AG10803 (cell line): Measurements from ENCODE around the gene FAM20B.

Experiments
- DNase-seq: peaks from one replicate; pipeline ENCODE4 v3.0.0; 2010; ENCODE audit warnings: low read depth
- H3K4me3 ChIP-seq: 2 replicates; pipeline ENCODE4 v1.5.1; 2011; ENCODE audit warnings: mild to moderate bottlenecking, low read length, control low read depth
- TF ChIP-seq, protein P1 (sequence below): conservative IDR thresholded peaks from 2 replicates; pipeline ENCODE4 v1.5.1; 2011; ENCODE audit warnings: mild to moderate bottlenecking, low read length, control low read depth, inconsistent platforms

The FAM20B gene

DNA sequence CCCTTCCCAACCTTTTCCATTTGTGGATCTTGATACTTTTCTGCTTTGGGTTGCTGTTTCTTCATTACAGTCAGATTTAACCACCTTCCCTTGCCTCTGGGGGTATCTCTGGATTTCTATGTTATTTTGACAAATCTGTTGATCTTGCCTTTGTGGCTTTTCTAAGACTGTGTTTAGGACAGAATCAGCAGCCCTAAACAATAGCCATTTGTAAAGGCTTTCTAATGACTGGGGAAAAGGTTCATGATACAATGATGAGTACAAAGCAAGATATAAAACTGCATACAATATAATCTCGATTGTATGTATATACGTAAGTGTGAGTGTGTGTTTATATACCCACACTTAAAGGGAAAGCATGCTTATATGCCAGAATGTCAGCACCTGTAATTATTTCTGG lies 27.8 kb downstream of the FAM20B start:
- no peak overlapping the region for H3K4me3 ChIP-seq
- DNase-seq, result no peak
- TF ChIP-seq, protein P1, sequence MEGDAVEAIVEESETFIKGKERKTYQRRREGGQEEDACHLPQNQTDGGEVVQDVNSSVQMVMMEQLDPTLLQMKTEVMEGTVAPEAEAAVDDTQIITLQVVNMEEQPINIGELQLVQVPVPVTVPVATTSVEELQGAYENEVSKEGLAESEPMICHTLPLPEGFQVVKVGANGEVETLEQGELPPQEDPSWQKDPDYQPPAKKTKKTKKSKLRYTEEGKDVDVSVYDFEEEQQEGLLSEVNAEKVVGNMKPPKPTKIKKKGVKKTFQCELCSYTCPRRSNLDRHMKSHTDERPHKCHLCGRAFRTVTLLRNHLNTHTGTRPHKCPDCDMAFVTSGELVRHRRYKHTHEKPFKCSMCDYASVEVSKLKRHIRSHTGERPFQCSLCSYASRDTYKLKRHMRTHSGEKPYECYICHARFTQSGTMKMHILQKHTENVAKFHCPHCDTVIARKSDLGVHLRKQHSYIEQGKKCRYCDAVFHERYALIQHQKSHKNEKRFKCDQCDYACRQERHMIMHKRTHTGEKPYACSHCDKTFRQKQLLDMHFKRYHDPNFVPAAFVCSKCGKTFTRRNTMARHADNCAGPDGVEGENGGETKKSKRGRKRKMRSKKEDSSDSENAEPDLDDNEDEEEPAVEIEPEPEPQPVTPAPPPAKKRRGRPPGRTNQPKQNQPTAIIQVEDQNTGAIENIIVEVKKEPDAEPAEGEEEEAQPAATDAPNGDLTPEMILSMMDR, result no peak

DNA sequence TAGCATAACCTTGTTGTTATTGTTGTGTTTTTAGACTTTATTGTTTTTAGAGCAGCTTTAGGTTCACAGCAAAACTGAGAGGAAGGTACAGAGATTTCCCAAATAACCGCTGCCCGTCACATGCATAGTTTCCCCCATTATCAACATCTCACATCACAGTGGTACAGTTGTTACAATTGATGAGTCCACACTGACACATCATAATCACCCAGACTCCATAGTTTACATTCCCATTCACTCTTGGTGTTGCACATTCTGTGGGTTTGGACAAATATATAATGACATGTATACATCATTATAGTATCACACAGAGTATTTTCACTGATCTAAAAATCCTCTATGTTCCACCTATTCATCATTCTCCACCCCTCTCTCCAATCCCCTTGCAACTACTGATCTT lies 30.2 kb downstream of the FAM20B start:
- no peak for DNase-seq
- TF ChIP-seq, protein P1, result no peak
- H3K4me3 ChIP-seq, result no peak overlapping the region

DNA sequence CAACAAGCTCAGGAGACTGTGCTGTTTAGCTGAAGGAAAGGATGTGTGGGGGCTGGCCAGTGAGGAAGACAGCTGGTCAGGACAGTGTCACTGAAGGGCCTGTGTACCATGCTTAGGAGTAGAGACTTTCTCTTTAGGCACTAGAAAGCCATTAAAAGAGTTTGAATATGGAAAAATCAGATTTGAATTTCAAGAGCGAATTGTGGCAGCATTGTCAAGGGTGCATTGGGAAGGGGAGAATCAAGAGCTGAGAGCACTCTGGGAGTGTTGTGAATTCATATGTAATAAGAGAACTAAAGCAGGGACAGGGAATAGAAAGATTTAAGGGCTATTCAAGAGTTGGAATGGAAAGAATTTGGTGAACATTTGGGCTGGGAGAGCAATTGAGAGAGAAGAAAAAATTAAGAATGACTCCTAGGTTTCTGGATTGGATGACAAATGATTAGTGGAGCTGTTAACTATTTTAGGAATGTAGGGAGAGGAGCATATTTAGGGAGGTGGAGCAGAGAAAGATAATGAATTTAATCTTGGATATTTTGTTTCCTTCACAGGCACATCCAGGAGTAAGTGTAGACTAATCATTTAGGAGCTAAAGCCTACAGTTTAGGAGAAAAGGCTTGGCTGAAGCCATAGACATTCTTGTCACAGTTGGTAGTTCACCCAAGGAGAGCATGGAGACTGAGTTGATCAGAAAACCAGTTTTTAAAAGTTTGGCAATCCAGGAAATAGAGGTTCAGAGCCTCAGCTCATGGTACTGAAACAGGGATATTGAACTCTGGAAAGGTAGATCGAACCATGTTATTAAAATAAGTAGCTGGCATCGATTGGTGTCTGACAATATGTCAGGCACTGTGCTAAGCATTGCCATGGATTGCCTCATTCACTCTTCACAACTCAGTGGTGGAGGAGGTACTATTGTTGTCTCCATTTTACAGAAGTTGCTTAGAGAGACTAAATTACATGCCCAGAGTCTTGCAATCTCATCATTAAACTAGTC lies 33.1 kb downstream of the FAM20B start:
- peak; percentile 90 for DNase-seq
- H3K4me3 ChIP-seq, result peak overlapping the region; percentile 1
- TF ChIP-seq, protein P1, result no peak

DNA sequence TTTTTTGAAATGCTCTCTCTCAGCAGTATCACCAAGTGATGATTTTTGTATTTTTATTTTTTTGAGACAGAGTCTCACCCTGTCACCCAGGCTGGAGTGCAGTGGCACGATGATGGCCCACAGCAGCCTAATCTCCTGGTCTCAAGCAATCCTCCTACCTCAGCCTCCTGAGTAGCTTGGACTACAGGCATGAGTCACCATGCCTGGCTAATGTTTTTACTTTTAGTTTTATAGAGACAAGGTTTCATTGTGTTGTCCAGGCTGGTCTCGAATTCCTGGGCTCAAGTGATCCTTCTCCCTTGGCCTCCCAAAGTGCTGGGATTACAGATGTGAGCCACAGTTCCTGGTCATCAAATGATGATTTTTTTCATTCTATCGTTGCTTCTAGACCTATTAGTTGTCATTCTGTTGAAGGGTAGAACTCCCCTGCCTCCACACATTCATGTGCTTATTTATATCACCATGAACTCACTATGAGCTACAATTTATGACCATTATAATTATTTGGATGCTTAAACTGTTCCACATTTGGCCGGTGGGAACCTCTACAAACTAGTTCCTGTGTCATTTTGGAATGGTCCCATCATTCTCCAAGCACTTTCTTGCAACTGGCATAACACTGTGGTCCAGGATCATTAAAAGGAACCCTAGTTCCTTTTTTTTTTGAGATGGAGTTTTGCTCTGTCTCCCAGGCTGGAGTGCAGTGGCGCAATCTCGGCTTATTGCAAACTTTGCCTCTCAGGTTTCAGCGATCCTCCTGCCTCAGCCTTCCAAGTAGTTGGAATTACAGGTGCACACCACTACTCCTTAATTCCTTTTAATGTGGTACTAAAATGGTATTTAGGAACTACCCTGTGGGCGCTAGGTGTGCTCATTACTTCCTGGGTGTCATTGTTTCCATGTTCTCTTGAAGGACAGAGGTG lies 35.9 kb downstream of the FAM20B start:
- TF ChIP-seq, protein P1, result no peak
- peak; percentile 64 for DNase-seq
- no peak overlapping the region for H3K4me3 ChIP-seq

DNA sequence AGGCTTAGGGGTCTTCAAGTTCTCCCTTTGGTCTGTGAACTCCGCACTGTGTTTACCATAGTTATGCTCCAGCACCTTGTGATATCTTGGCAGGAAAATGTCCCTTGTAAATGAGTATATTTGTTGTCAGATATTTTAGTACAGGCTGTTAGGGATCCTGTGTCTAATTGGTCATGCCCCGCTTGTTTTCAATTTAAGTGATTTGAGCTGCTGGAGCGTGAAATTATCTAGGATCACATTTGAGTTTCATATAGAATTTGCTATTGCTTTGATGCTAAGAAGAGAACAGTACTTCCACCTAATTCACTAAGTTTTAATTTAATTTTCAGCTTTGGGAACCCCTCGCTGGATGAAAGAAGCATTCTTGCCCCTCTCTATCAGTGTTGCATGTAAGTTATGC lies 40.8 kb downstream of the FAM20B start:
- TF ChIP-seq, protein P1, result no peak
- no peak overlapping the region for H3K4me3 ChIP-seq
- no peak for DNase-seq

DNA sequence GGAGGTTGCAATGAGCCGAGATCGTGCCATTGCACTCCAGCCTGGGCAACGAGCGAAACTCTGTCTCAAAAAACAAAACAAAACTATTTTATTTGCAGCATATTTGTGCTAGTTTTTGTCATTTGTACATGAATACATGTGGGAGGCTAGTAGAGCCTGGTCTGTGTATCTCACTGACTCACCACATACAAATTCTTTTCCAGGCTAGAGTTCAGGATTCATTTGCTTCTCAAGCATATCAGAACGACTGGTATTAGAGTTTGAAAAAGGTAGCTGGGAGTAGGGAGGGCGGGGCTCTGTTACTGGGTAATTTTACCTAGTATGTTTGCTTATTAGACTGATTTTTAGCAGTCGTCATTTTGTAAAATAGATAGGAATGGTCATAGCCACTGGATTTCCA lies 51.7 kb downstream of the FAM20B start:
- no peak overlapping the region for H3K4me3 ChIP-seq
- TF ChIP-seq, protein P1, result no peak
- DNase-seq, result peak; percentile 58
